ENCODE results near the gene CREG2. TPM values are rescaled to one million over a fixed set of nuclear protein-coding genes. Genes with fewer than 3 reads are reported as not detected.

Gene CREG2
- total and polyA plus RNA-seq, 8 donors = 0.05 to 0.19 (median 0.12) TPM; not detected in 5

DNA sequence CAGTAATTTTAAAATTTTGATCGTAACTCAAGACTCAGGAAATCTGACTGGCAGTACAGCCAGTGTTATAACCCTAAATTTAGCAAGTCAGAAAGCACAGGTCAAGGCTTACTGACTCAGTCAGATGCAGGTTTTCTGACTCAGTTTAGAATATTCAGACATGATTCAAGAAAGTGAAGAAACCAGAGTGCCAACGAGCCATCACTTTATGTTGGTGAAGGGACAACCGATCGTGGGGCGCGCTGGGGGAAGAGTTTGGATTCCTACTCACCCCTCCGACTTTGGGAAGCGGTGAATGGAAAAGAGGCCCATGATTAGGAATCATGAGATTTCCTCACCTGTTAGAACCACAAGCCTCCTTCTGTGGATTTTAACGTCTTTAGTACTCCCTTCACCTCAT lies 79.8 kb downstream of the CREG2 start:
- FAIRE-seq (no peak), DNase-seq (no peak), ATAC-seq (no peak)
- Histone ChIP-seq H3K4me1 (peaks cover 15 to 40% (median 25%) of the 10 kb centered on the region in 3 donors), H3K27ac (peak overlapping the region; percentile 84 to 95 (median 88)), H3K9me3 (no peaks in the 10 kb centered on the region), H3K27me3 (no peaks in the 10 kb centered on the region), H3K36me3 (no peaks in the 10 kb centered on the region), H3K4me3 (peak overlapping the region; percentile 92 to 97 (median 95))
- TF ChIP-seq, protein P1, sequence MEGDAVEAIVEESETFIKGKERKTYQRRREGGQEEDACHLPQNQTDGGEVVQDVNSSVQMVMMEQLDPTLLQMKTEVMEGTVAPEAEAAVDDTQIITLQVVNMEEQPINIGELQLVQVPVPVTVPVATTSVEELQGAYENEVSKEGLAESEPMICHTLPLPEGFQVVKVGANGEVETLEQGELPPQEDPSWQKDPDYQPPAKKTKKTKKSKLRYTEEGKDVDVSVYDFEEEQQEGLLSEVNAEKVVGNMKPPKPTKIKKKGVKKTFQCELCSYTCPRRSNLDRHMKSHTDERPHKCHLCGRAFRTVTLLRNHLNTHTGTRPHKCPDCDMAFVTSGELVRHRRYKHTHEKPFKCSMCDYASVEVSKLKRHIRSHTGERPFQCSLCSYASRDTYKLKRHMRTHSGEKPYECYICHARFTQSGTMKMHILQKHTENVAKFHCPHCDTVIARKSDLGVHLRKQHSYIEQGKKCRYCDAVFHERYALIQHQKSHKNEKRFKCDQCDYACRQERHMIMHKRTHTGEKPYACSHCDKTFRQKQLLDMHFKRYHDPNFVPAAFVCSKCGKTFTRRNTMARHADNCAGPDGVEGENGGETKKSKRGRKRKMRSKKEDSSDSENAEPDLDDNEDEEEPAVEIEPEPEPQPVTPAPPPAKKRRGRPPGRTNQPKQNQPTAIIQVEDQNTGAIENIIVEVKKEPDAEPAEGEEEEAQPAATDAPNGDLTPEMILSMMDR (IDR thresholded peaks at IDR 0.05) = no peak
- WGBS, 2 donors = 17 to 22% methylated on average over 9 of the region's 9 CpGs
- intact Hi-C loops (cut with DNase I) = no loop called here

GRCh38 chr2:101306410-101306809 lies 80.9 kb downstream of the CREG2 start:
- WGBS, 2 donors = 6 to 12% methylated on average over 7 of the region's 7 CpGs
- ATAC-seq (peak; percentile 12 to 49 (median 32)), FAIRE-seq (no peak)

GRCh38 chr2:101305492-101306078 lies 81.7 kb downstream of the CREG2 start:
- Histone ChIP-seq H3K27ac (peak overlapping the region in 2 of 4 donors; percentile 91 to 95), H3K27me3 (no peaks in the 10 kb centered on the region), H3K4me1 (peaks cover 9 to 32% (median 25%) of the 10 kb centered on the region in 3 donors), H3K4me3 (peak overlapping the region in 2 of 4 donors; percentile 95), H3K36me3 (no peaks in the 10 kb centered on the region), H3K9me3 (no peaks in the 10 kb centered on the region)
- 58 to 61% methylated on average over 7 of the region's 7 CpGs for WGBS, 2 donors
- TF ChIP-seq, protein P1 (IDR thresholded peaks at IDR 0.05) = no peak
- FAIRE-seq (no peak), DNase-seq (no peak), ATAC-seq (peak in 2 of 4 donors; percentile 6 to 16)
- intact Hi-C loops (cut with DNase I) = no loop called here

More at GRCh38 chr2:101306410-101306809, 80.9 kb downstream of the CREG2 start:
- TF ChIP-seq, protein P1 (IDR thresholded peaks at IDR 0.05) = no peak
- Histone ChIP-seq H3K27ac (peak overlapping the region; percentile 84 to 95 (median 88)), H3K9me3 (no peaks in the 10 kb centered on the region), H3K4me3 (peak overlapping the region in 3 of 4 donors; percentile 95 to 97 (median 95)), H3K27me3 (no peaks in the 10 kb centered on the region), H3K4me1 (peaks cover 16 to 40% (median 25%) of the 10 kb centered on the region in 3 donors), H3K36me3 (no peaks in the 10 kb centered on the region)
- intact Hi-C loops (cut with DNase I) = no loop called here
- DNase-seq = peak in 4 of 6 donors; percentile 49 to 76 (median 56)

- Histone ChIP-seq H3K4me3 (no peak overlapping the region), H3K27me3 (no peaks in the 10 kb centered on the region), H3K36me3 (no peaks in the 10 kb centered on the region), H3K27ac (peak overlapping the region in 1 of 4 donors; percentile 95), H3K4me1 (peaks cover 9 to 36% (median 25%) of the 10 kb centered on the region in 3 donors), H3K9me3 (no peaks in the 10 kb centered on the region)
- DNase-seq (no peak), ATAC-seq (no peak), FAIRE-seq (no peak)
- WGBS, 2 donors = 82 to 87% methylated on average over 4 of the region's 4 CpGs
- TF ChIP-seq, protein P1 (IDR thresholded peaks at IDR 0.05) = no peak
- intact Hi-C loops (cut with DNase I) = no loop called here
Observed at GRCh38 chr2:101305035-101305434, 82.3 kb downstream of the CREG2 start.

DNA sequence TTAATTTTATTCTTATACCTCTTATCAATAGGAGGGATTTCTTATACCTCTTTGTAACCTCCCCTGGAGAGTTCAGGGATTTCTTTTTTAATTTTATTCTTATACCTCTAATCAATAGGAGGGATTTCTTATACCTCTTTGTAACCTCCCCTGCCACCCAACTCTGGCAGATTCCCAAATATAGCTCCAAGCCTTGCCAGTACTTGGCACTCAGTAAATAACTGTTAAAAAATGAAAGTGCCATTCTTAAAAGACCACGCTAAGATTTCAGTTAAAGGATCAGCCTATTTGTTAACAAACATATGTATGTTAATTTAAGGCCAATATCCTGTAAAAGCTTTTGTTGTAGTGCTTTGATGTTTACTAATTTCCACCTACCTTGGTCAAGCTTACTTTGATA lies 83.6 kb downstream of the CREG2 start:
- peaks cover 9 to 31% (median 25%) of the 10 kb centered on the region in 3 donors for H3K4me1 ChIP-seq
- H3K9me3 ChIP-seq = no peaks in the 10 kb centered on the region
- DNase-seq (no peak), ATAC-seq (no peak), FAIRE-seq (no peak)
- H3K27me3 ChIP-seq = no peaks in the 10 kb centered on the region
- intact Hi-C loops (cut with DNase I) = no loop called here
- H3K4me3 ChIP-seq = no peak overlapping the region
- no peaks in the 10 kb centered on the region for H3K36me3 ChIP-seq
- 43 to 59% methylated on average over 1 of the region's 1 CpG for WGBS, 2 donors
- H3K27ac ChIP-seq = no peak overlapping the region
- TF ChIP-seq, protein P1 (IDR thresholded peaks at IDR 0.05) = no peak
